Measurements from ENCODE around the gene LTK. TPM values are rescaled to one million over a fixed set of nuclear protein-coding genes. Genes with fewer than 3 reads are reported as not detected.

The LTK gene
- total RNA-seq, 2 experiments from 2014 or later: not detected

GRCh38 chr15:41493205-41493901, 20.3 kb downstream of the LTK start, which contains the start of gene ITPKA:
TSS of gene ITPKA (plus strand) at chr15:41493874. CDS start at chr15:41493928, 54 bp downstream.
- peak within 1 kb of the TSS; percentile 3 for H3K27ac Mint-ChIP-seq
- H3K4me3 Mint-ChIP-seq: peak within 1 kb of the TSS; percentile 59
- no peaks in the 10 kb centered on the region for H3K36me3 Mint-ChIP-seq (ENCODE audit: low read depth)
- DNase-seq: peak; percentile 95
- peaks cover 38% of the 10 kb centered on the region for H3K27me3 Mint-ChIP-seq (ENCODE audit: low read depth)
- CTCF ChIA-PET: interaction anchor here (0.7 to 1.2 kb wide), 3 partner anchors 12 to 28 kb away, joined by 3 to 9 read pairs (median 3); no protein-coding TSS in a partner anchor
- no peaks in the 10 kb centered on the region for H3K9me3 Mint-ChIP-seq
- intact Hi-C loops (cut with micrococcal nuclease): loop anchor here (1.0 to 5.0 kb wide), 9 partner anchors 8 to 444 kb away; partner anchors contain the start of genes NDUFAF1, NUSAP1, OIP5 and RPAP1
- peaks cover 32% of the 10 kb centered on the region for H3K4me1 Mint-ChIP-seq (ENCODE audit: low read depth)

GRCh38 chr15:41492597-41493204, 20.9 kb downstream of the LTK start:
- CTCF ChIA-PET: interaction anchor here (0.7 to 1.2 kb wide), 3 partner anchors 12 to 27 kb away, joined by 3 to 9 read pairs (median 4); no protein-coding TSS in a partner anchor
- peak overlapping the region; percentile 3 for H3K27ac Mint-ChIP-seq
- H3K4me1 Mint-ChIP-seq (ENCODE audit: low read depth): peaks cover 32% of the 10 kb centered on the region
- peak overlapping the region; percentile 55 for H3K4me3 Mint-ChIP-seq
- H3K9me3 Mint-ChIP-seq: no peaks in the 10 kb centered on the region
- H3K27me3 Mint-ChIP-seq (ENCODE audit: low read depth): peaks cover 36% of the 10 kb centered on the region
- DNase-seq: no peak
- no peaks in the 10 kb centered on the region for H3K36me3 Mint-ChIP-seq (ENCODE audit: low read depth)
- intact Hi-C loops (cut with micrococcal nuclease): loop anchor here (1.0 to 5.0 kb wide), 9 partner anchors 9 to 445 kb away; partner anchors contain the start of genes NDUFAF1, NUSAP1, OIP5 and RPAP1

GRCh38 chr15:41491889-41492288, 21.7 kb downstream of the LTK start:
- CTCF ChIA-PET: interaction anchor here (1.0 kb wide), 1 partner anchor 26 kb away, joined by 4 read pairs; no protein-coding TSS in a partner anchor
- Mint-ChIP-seq H3K4me3 (no peak overlapping the region), H3K4me1 (ENCODE audit: low read depth) (peaks cover 32% of the 10 kb centered on the region), H3K36me3 (ENCODE audit: low read depth) (no peaks in the 10 kb centered on the region), H3K27me3 (ENCODE audit: low read depth) (peaks cover 30% of the 10 kb centered on the region), H3K9me3 (no peaks in the 10 kb centered on the region), H3K27ac (no peak overlapping the region)
- DNase-seq: no peak
- intact Hi-C loops (cut with micrococcal nuclease): loop anchor here (2.0 to 5.0 kb wide), 7 partner anchors 53 to 445 kb away; partner anchors contain the start of genes NDUFAF1, NUSAP1, OIP5 and RPAP1

GRCh38 chr15:41490355-41490754, 23.3 kb downstream of the LTK start:
- Mint-ChIP-seq H3K9me3 (no peaks in the 10 kb centered on the region), H3K27ac (no peak overlapping the region)

GRCh38 chr15:41489641-41490040, 24.0 kb downstream of the LTK start:
- Mint-ChIP-seq H3K9me3 (no peaks in the 10 kb centered on the region), H3K4me3 (no peak overlapping the region), H3K4me1 (ENCODE audit: low read depth) (peaks cover 29% of the 10 kb centered on the region), H3K36me3 (ENCODE audit: low read depth) (no peaks in the 10 kb centered on the region), H3K27me3 (ENCODE audit: low read depth) (peaks cover 18% of the 10 kb centered on the region), H3K27ac (no peak overlapping the region)
- CTCF ChIA-PET: no interaction called here
- intact Hi-C loops (cut with micrococcal nuclease): loop anchor here (1.0 to 5.0 kb wide), 8 partner anchors 23 to 547 kb away; partner anchors contain the start of genes MGA, NDUFAF1, RTF1 and TYRO3
- no peak for DNase-seq

More at GRCh38 chr15:41490355-41490754, 23.3 kb downstream of the LTK start:
- Mint-ChIP-seq H3K4me1 (ENCODE audit: low read depth) (peaks cover 32% of the 10 kb centered on the region), H3K36me3 (ENCODE audit: low read depth) (no peaks in the 10 kb centered on the region), H3K27me3 (ENCODE audit: low read depth) (peaks cover 23% of the 10 kb centered on the region), H3K4me3 (no peak overlapping the region)
- CTCF ChIA-PET: no interaction called here
- intact Hi-C loops (cut with micrococcal nuclease): loop anchor here (1.0 to 5.0 kb wide), 8 partner anchors 24 to 548 kb away; partner anchors contain the start of genes MGA, NDUFAF1, RTF1 and TYRO3
- peak; percentile 69 for DNase-seq

GRCh38 chr15:41487802-41488201, 25.8 kb downstream of the LTK start:
- no peaks in the 10 kb centered on the region for H3K36me3 Mint-ChIP-seq (ENCODE audit: low read depth)
- H3K4me1 Mint-ChIP-seq (ENCODE audit: low read depth): peaks cover 39% of the 10 kb centered on the region
- intact Hi-C loops (cut with micrococcal nuclease): no loop called here

GRCh38 chr15:41487381-41487780, 26.2 kb downstream of the LTK start:
- H3K4me1 Mint-ChIP-seq (ENCODE audit: low read depth): peaks cover 37% of the 10 kb centered on the region
- H3K4me3 Mint-ChIP-seq: no peak overlapping the region
- peaks cover 13% of the 10 kb centered on the region for H3K27me3 Mint-ChIP-seq (ENCODE audit: low read depth)
- H3K36me3 Mint-ChIP-seq (ENCODE audit: low read depth): peaks cover 2% of the 10 kb centered on the region
- H3K9me3 Mint-ChIP-seq: no peaks in the 10 kb centered on the region
- DNase-seq: no peak
- CTCF ChIA-PET: no interaction called here
- no peak overlapping the region for H3K27ac Mint-ChIP-seq
- intact Hi-C loops (cut with micrococcal nuclease): no loop called here

More at GRCh38 chr15:41487802-41488201, 25.8 kb downstream of the LTK start:
- no peak overlapping the region for H3K27ac Mint-ChIP-seq
- no peak overlapping the region for H3K4me3 Mint-ChIP-seq
- CTCF ChIA-PET: no interaction called here
- DNase-seq: no peak
- H3K9me3 Mint-ChIP-seq: no peaks in the 10 kb centered on the region
- H3K27me3 Mint-ChIP-seq (ENCODE audit: low read depth): peaks cover 17% of the 10 kb centered on the region

GRCh38 chr15:41486286-41486685, 27.3 kb downstream of the LTK start:
- Mint-ChIP-seq H3K36me3 (ENCODE audit: low read depth) (peaks cover 8% of the 10 kb centered on the region), H3K4me3 (no peak overlapping the region), H3K9me3 (no peaks in the 10 kb centered on the region), H3K4me1 (ENCODE audit: low read depth) (peaks cover 29% of the 10 kb centered on the region), H3K27ac (no peak overlapping the region), H3K27me3 (ENCODE audit: low read depth) (peaks cover 3% of the 10 kb centered on the region)
- DNase-seq: no peak
- CTCF ChIA-PET: no interaction called here
- intact Hi-C loops (cut with micrococcal nuclease): no loop called here

GRCh38 chr15:41484937-41485625, 28.5 kb downstream of the LTK start:
- intact Hi-C loops (cut with micrococcal nuclease): no loop called here
- DNase-seq: no peak
- Mint-ChIP-seq H3K4me3 (no peak overlapping the region), H3K4me1 (ENCODE audit: low read depth) (peaks cover 18% of the 10 kb centered on the region), H3K27ac (no peak overlapping the region), H3K9me3 (no peaks in the 10 kb centered on the region), H3K27me3 (ENCODE audit: low read depth) (no peaks in the 10 kb centered on the region), H3K36me3 (ENCODE audit: low read depth) (peaks cover 20% of the 10 kb centered on the region)
- CTCF ChIA-PET: interaction anchor here (0.7 to 1.3 kb wide), 3 partner anchors 18 to 19 kb away, joined by 3 to 4 read pairs (median 4); no protein-coding TSS in a partner anchor

GRCh38 chr15:41483519-41483918, 30.1 kb downstream of the LTK start:
- intact Hi-C loops (cut with micrococcal nuclease): loop anchor here (2.0 kb wide), 1 partner anchor 19 kb away; no protein-coding TSS in a partner anchor
- H3K4me1 Mint-ChIP-seq (ENCODE audit: low read depth): peaks cover 15% of the 10 kb centered on the region
- DNase-seq: no peak
- H3K4me3 Mint-ChIP-seq: no peak overlapping the region
- CTCF ChIA-PET: interaction anchor here (0.5 to 1.3 kb wide), 2 partner anchors 18 to 27 kb away, joined by 3 to 4 read pairs; no protein-coding TSS in a partner anchor
- H3K27me3 Mint-ChIP-seq (ENCODE audit: low read depth): no peaks in the 10 kb centered on the region
- H3K9me3 Mint-ChIP-seq: no peaks in the 10 kb centered on the region
- peak overlapping the region; percentile 46 for H3K27ac Mint-ChIP-seq
- H3K36me3 Mint-ChIP-seq (ENCODE audit: low read depth): peaks cover 24% of the 10 kb centered on the region

GRCh38 chr15:41483115-41483514, 30.5 kb downstream of the LTK start:
- no peaks in the 10 kb centered on the region for H3K9me3 Mint-ChIP-seq
- H3K27me3 Mint-ChIP-seq (ENCODE audit: low read depth): no peaks in the 10 kb centered on the region
- no peak overlapping the region for H3K4me3 Mint-ChIP-seq
- peak; percentile 75 for DNase-seq
- CTCF ChIA-PET: no interaction called here
- peaks cover 15% of the 10 kb centered on the region for H3K4me1 Mint-ChIP-seq (ENCODE audit: low read depth)
- intact Hi-C loops (cut with micrococcal nuclease): loop anchor here (2.0 kb wide), 1 partner anchor 20 kb away; no protein-coding TSS in a partner anchor
- peak overlapping the region; percentile 46 for H3K27ac Mint-ChIP-seq
- H3K36me3 Mint-ChIP-seq (ENCODE audit: low read depth): peaks cover 26% of the 10 kb centered on the region

Data from activated naive CD4-positive, alpha-beta T cell treated with anti-CD3 and anti-CD28 coated beads for 36 hours (primary cell).